Mammary epithelial cell (primary cell): ENCODE data around the gene UNG.

Experiments
- EZH2 ChIP-seq: IDR thresholded peaks from 2 replicates; pipeline ENCODE4 v1.6.1; 2012; ENCODE audit warnings: low read length, inconsistent platforms, borderline replicate concordance
- TF ChIP-seq, protein P1 (sequence below), 2 donors: IDR thresholded peaks in 1 of 2; conservative IDR thresholded peaks in 1 of 2; 2 replicates each; pipeline ENCODE4 v1.5.1; 2011 to 2012; ENCODE audit warnings: inconsistent platforms in 2 of 2, low read length in 2 of 2, mild to moderate bottlenecking in 2 of 2, control low read depth in 1 of 2, low read depth in 1 of 2; ENCODE audit not compliant: insufficient read depth in 1 of 2; ENCODE audit errors: extremely low read depth in 1 of 2

GRCh38 chr12:109053382-109054123 lies 43.8 kb upstream of the UNG start:
- TF ChIP-seq, protein P1, sequence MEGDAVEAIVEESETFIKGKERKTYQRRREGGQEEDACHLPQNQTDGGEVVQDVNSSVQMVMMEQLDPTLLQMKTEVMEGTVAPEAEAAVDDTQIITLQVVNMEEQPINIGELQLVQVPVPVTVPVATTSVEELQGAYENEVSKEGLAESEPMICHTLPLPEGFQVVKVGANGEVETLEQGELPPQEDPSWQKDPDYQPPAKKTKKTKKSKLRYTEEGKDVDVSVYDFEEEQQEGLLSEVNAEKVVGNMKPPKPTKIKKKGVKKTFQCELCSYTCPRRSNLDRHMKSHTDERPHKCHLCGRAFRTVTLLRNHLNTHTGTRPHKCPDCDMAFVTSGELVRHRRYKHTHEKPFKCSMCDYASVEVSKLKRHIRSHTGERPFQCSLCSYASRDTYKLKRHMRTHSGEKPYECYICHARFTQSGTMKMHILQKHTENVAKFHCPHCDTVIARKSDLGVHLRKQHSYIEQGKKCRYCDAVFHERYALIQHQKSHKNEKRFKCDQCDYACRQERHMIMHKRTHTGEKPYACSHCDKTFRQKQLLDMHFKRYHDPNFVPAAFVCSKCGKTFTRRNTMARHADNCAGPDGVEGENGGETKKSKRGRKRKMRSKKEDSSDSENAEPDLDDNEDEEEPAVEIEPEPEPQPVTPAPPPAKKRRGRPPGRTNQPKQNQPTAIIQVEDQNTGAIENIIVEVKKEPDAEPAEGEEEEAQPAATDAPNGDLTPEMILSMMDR (conservative IDR thresholded peaks at IDR 0.05 in 1 of 2, IDR thresholded peaks at IDR 0.05 in 1 of 2; ENCODE audit: extremely low read depth in 1 of 2, insufficient read depth in 1 of 2, low read depth in 1 of 2, low read length in 2 of 2), result no peak
- TF ChIP-seq EZH2, result no peak
